B cell (primary cell): ENCODE measurements around the gene RORB.

ENCODE experiments used
- CTCF ChIP-seq: fragments of 200-600 bp; IDR thresholded peaks from one replicate; pipeline ENCODE4 v1.8.0; 2022; ENCODE audit warnings: antibody characterized with exemption, mild to moderate bottlenecking
- EZH2 ChIP-seq: IDR thresholded peaks from 2 replicates; pipeline ENCODE4 v1.6.1; 2012; ENCODE audit warnings: borderline replicate concordance, low read depth, mild to moderate bottlenecking, moderate library complexity, low read length; ENCODE audit not compliant: insufficient read depth, poor library complexity, severe bottlenecking

- TF ChIP-seq CTCF (no peak), EZH2 (no peak)
Measured at GRCh38 chr9:74562611-74563010, 65.5 kb downstream of the RORB start.
